Peyer's patch (tissue), 4 donors: ENCODE data around the gene TPPP. TPM values are rescaled to one million over a fixed set of nuclear protein-coding genes. Genes with fewer than 3 reads are reported as not detected.

ENCODE experiments used
- DNase-seq, 3 donors: peaks; one replicate each; pipeline ENCODE4 v3.0.0-alpha.2; 2017 to 2019
- H3K27ac ChIP-seq, 4 donors: fragments of 200-600 bp; sonication (generic); one replicate each; pipeline ENCODE4 v1.5.1; 2016 to 2019
- H3K27me3 ChIP-seq, 2 donors: fragments of 200-600 bp; sonication (generic); one replicate each; pipeline ENCODE4 v1.5.1; 2019
- H3K36me3 ChIP-seq, 3 donors: fragments of 200-600 bp; sonication (generic); one replicate each; pipeline ENCODE4 v1.5.1; 2016 to 2019
- H3K4me1 ChIP-seq, 4 donors: fragments of 200-600 bp; sonication (generic); one replicate each; pipeline ENCODE4 v1.5.1; 2016 to 2019
- H3K4me3 ChIP-seq, 4 donors: fragments of 200-600 bp; sonication (generic); 1 replicate in 3 of 4; 2 replicates in 1 of 4; pipeline ENCODE4 v1.5.1; 2016 to 2019; ENCODE audit warnings: mild to moderate bottlenecking in 1 of 4
- H3K9me3 ChIP-seq, 4 donors: fragments of 200-600 bp; sonication (generic); one replicate each; pipeline ENCODE4 v1.5.1; 2016 to 2019; ENCODE audit warnings: mild to moderate bottlenecking in 1 of 4
- POLR2A ChIP-seq, 2 donors: fragments of 450-650 bp; IDR thresholded peaks; one replicate each; pipeline ENCODE4 v1.5.1; 2017; ENCODE audit warnings: antibody characterized with exemption in 2 of 2, mild to moderate bottlenecking in 2 of 2, moderate library complexity in 2 of 2
- total RNA-seq, 4 donors: library from RNA; depleted of rRNA; stranded (reverse); fragments of >200 nt; gene quantifications; one replicate each; pipeline ENCODE4 v1.1.0, GENCODE V29; 2016
- TF ChIP-seq, protein P1 (sequence below), 6 experiments: fragments of 450-650 bp in 4 of 6; fragments of 200-600 bp in 2 of 6; sonication (generic) in 1 of 6; IDR thresholded peaks; one replicate each; pipeline ENCODE4 v1.5.1; 2017 to 2019; ENCODE audit warnings: antibody characterized with exemption in 6 of 6, mild to moderate bottlenecking in 3 of 6, moderate library complexity in 1 of 6

The TPPP gene
- total RNA-seq, 4 donors from 2014 or later = 7.4 to 60.5 (median 14.5) TPM

DNA sequence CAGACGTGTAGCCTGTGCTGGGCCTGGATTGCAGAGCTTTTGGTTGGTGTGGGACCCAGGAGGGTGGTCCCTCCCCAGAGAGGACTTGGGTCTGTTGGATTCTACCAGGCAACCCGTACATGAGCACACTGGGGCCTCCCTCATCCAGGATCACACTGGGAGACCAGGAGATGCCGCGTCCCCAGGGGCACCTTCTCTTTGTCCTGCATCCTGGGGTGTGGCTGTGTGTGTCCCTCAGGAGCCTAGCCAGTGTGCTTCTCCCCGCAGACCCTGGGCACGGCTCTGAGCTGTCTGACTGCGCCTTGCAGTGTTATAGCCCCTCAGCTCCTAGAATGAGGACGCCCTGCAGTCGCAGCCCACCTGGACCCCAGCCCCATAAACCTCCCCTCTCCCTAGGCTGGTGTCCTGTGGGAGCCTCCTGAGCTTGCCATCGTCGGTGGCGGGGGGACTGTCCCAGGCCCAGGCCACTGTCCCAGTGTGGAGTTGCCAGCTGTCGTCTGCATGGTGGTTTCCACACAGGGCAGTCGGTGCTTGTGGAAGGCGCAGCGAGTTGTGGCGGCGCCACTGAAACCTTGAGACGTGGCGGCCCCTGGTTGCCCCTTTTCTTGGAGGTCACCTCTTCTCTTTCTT is 53.5 kb downstream of the TPPP start:
- Histone ChIP-seq H3K27me3 (no peaks in the 10 kb centered on the region), H3K4me1 (peaks cover 0 to 8% (median 0%) of the 10 kb centered on the region in 4 donors), H3K9me3 (peaks cover 0 to 4% (median 0%) of the 10 kb centered on the region in 4 donors), H3K4me3 (no peak overlapping the region), H3K36me3 (peaks cover 0 to 33% (median 0%) of the 10 kb centered on the region in 3 donors), H3K27ac (no peak overlapping the region)
- no peak for TF ChIP-seq POLR2A (IDR thresholded peaks at IDR 0.05)
- TF ChIP-seq, protein P1, sequence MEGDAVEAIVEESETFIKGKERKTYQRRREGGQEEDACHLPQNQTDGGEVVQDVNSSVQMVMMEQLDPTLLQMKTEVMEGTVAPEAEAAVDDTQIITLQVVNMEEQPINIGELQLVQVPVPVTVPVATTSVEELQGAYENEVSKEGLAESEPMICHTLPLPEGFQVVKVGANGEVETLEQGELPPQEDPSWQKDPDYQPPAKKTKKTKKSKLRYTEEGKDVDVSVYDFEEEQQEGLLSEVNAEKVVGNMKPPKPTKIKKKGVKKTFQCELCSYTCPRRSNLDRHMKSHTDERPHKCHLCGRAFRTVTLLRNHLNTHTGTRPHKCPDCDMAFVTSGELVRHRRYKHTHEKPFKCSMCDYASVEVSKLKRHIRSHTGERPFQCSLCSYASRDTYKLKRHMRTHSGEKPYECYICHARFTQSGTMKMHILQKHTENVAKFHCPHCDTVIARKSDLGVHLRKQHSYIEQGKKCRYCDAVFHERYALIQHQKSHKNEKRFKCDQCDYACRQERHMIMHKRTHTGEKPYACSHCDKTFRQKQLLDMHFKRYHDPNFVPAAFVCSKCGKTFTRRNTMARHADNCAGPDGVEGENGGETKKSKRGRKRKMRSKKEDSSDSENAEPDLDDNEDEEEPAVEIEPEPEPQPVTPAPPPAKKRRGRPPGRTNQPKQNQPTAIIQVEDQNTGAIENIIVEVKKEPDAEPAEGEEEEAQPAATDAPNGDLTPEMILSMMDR (IDR thresholded peaks at IDR 0.05) = no peak
- peak in 1 of 3 donors; percentile 32 for DNase-seq

DNA sequence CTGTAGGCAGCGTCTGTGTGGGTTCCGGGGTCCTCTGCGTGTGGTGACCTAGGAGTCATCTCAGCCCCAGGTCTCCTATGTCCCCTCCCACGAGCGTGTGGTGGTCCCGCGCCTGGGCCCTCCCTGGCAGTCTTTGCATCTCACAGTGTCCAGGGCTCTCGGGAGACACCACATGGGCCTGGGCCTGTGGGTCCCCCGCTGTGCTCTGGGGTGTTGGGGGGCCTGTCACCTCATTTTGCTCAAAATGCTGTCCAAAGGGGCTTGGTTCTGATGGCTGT is 54.0 kb downstream of the TPPP start:
- H3K9me3 ChIP-seq = peaks cover 0 to 4% (median 0%) of the 10 kb centered on the region in 4 donors
- H3K4me1 ChIP-seq = peaks cover 0 to 8% (median 0%) of the 10 kb centered on the region in 4 donors
- no peaks in the 10 kb centered on the region for H3K27me3 ChIP-seq
- no peak overlapping the region for H3K27ac ChIP-seq
- no peak overlapping the region for H3K4me3 ChIP-seq
- DNase-seq = no peak
- peaks cover 0 to 33% (median 0%) of the 10 kb centered on the region in 3 donors for H3K36me3 ChIP-seq
- TF ChIP-seq, protein P1 (IDR thresholded peaks at IDR 0.05) = no peak
- TF ChIP-seq POLR2A (IDR thresholded peaks at IDR 0.05) = no peak

DNA sequence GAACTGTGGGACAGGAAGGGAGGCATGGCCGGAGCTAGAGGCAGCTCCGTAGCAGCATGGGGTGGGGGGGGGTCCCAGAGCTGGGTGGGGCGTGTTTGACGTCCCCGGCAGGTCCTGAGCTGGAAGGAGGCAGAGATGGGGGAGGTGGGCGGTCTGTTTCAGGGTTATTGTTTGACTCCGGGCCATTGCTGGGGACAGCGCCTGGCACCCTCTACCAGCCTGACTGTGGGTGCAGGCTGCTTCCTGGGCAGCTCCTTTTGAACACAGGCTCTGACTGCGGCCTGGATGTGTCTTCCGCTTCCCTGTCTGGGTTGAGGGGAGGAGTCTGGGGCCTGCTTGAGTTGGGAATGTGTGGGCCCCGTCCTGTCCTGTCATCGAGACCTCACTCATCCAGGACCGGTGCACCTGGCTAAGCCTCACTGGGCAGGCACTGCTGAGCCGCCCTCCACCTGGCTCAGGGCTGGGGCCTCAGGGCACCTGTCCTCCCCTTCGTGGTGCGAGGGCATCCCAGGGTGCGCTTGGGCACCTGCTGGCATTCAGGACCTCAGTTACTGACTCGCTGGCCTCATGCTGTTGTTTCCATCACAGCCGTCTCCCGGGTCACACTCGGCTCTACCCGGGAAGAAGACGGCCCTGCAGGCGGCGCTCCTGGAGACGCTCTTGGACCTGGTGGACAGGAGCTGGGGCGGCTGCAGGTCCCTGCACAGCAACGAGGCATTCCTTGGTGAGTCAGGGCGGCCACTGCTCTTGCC is 54.5 kb downstream of the TPPP start:
- no peak overlapping the region for H3K27ac ChIP-seq
- no peak for TF ChIP-seq POLR2A (IDR thresholded peaks at IDR 0.05)
- TF ChIP-seq, protein P1 (IDR thresholded peaks at IDR 0.05) = no peak
- peaks cover 0 to 4% (median 0%) of the 10 kb centered on the region in 4 donors for H3K9me3 ChIP-seq
- H3K4me1 ChIP-seq = peaks cover 0 to 3% (median 0%) of the 10 kb centered on the region in 4 donors
- peak in 1 of 3 donors; percentile 40 for DNase-seq
- no peak overlapping the region for H3K4me3 ChIP-seq
- H3K27me3 ChIP-seq = no peaks in the 10 kb centered on the region
- peaks cover 0 to 33% (median 0%) of the 10 kb centered on the region in 3 donors for H3K36me3 ChIP-seq

DNA sequence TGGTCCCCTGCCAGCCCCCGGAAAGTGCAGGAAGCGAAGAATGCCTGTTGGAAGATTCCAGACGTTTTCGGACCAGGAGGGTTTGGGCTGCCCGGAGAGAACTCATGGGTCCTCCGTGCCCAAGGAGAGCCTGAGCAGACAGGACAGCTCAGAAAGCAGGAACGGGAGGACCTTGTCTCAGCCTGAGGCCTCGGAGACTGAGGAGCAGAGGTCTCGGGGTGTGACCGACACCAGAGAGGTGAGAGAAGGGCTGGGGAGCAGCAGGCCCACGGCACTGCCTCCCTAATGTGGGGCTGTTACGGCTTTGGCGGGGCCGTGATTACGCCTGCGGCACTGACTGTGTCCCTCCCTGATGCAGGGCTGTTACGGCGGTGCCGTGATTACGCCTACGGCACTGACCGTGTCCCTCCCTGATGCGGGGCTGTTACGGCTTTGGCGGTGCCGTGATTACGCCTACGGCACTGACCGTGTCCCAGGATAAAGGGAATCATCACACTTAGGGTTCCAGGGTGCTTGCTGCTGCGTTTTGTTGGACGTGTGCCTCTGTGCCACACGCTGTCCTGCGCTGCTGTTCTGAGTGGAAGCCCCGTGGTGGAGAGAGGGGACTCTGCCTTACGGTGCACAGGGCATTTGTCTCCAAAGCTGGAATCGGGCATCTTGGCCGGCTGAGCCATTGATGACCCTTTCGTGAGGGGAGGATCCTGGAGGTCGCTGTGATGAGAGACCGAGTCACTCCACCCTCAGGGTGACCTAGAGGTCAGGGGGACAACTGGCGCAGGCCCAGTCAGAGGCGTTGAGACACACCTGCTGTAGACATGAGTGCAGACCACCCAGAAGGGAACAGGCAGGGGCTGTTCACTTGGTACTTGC is 55.3 kb downstream of the TPPP start:
- Histone ChIP-seq H3K9me3 (peaks cover 0 to 4% (median 0%) of the 10 kb centered on the region in 4 donors), H3K27ac (no peak overlapping the region), H3K4me1 (no peaks in the 10 kb centered on the region), H3K27me3 (no peaks in the 10 kb centered on the region), H3K4me3 (no peak overlapping the region), H3K36me3 (peaks cover 0 to 33% (median 0%) of the 10 kb centered on the region in 3 donors)
- peak in 1 of 3 donors; percentile 34 for DNase-seq
- TF ChIP-seq POLR2A (IDR thresholded peaks at IDR 0.05) = no peak
- TF ChIP-seq, protein P1 (IDR thresholded peaks at IDR 0.05) = no peak

DNA sequence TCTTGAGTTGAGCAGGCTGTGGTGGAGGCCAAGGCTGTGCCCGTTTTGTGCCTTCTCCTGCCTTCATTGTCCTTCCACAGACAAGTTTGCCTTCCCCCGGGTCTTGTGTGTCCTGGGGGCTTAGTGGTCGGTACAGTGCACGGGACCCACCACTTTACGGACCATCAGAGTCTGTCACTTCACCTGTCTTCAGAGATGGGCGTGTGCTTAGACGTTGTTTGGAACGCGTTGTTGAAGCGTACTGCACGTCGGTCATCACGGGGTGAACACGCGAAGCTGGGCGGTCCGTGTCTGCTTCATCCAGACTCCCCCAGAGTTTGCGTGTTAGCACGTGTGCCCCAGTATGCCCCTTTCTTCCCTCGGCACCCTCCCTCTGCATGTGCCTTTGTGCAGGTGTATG is 56.2 kb downstream of the TPPP start:
- Histone ChIP-seq H3K36me3 (peaks cover 0 to 33% (median 0%) of the 10 kb centered on the region in 3 donors), H3K4me1 (no peaks in the 10 kb centered on the region)
- DNase-seq = peak in 1 of 3 donors; percentile 42

More for the DNA sequence above, 56.2 kb downstream of the TPPP start:
- Histone ChIP-seq H3K27me3 (no peaks in the 10 kb centered on the region), H3K9me3 (peaks cover 0 to 4% (median 0%) of the 10 kb centered on the region in 4 donors), H3K4me3 (no peak overlapping the region), H3K27ac (no peak overlapping the region)
- no peak for TF ChIP-seq POLR2A (IDR thresholded peaks at IDR 0.05)
- TF ChIP-seq, protein P1 (IDR thresholded peaks at IDR 0.05) = no peak
